HUES48 (cell line): ENCODE data around the gene TP73.

Source experiments
- H3K27ac ChIP-seq: one replicate; pipeline ENCODE4 v1.7.0; 2013; ENCODE audit warnings: low read depth, low read length, inconsistent platforms
- H3K27me3 ChIP-seq: 2 replicates; pipeline ENCODE4 v1.6.1; 2013; ENCODE audit warnings: mild to moderate bottlenecking, low read length; ENCODE audit not compliant: control insufficient read depth, insufficient read depth
- H3K36me3 ChIP-seq: 2 replicates; pipeline ENCODE4 v1.6.1; 2013; ENCODE audit warnings: low read length; ENCODE audit not compliant: control insufficient read depth, insufficient read depth
- H3K4me1 ChIP-seq: 2 replicates; pipeline ENCODE4 v1.6.1; 2013; ENCODE audit warnings: mild to moderate bottlenecking, low read length; ENCODE audit not compliant: control insufficient read depth, insufficient read depth
- H3K4me3 ChIP-seq: 2 replicates; pipeline ENCODE4 v1.5.1; 2013; ENCODE audit warnings: mild to moderate bottlenecking, low read depth, low read length
- H3K9ac ChIP-seq: 2 replicates; pipeline ENCODE4 v1.6.1; 2013; ENCODE audit warnings: mild to moderate bottlenecking, low read depth, low read length, moderate library complexity
- H3K9me3 ChIP-seq: 2 replicates; pipeline ENCODE4 v1.6.1; 2013; ENCODE audit warnings: low read length; ENCODE audit not compliant: control insufficient read depth, insufficient read depth

The TP73 gene

DNA sequence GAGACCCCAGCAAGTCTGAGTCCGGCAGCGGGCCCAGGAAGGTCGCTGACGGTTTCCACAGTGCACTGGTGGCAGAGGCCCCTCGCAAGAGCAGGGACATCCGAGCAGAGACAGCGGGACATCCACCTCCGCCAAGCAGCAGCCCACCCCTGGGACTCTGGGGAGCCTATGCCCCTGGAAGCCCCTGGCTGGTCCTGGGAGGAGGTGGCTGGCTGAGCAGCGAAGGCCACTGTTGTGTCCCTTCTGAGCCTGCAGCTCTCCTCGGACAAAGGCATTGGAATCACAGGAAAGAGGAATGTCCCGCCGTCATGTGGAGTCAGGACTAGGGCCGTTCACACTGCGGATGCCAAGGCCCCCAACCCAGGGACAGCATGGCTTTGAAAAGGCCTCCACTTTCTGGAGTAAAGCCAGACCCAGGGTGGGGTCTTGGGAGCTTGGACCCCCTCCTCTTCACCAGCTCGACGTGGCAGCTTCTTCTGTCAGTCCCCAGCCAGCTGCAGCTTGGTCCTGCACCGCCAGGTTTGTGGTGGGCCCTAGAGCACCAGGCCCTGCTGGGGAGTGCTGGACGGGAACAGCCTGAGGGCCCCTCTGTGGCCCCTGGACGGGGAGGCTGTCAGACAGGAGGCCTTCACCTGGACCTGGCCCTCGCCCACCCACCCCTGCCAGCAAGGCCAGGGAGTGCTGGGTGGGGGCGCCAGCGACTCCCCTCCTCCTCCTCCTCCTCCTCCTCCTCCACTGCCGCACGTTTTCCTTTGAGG lies 42.4 kb upstream of the TP73 start:
- H3K27ac ChIP-seq, result no peak overlapping the region
- peaks cover 30% of the 10 kb centered on the region for H3K4me1 ChIP-seq
- H3K36me3 ChIP-seq, result no peaks in the 10 kb centered on the region
- H3K9ac ChIP-seq, result no peak overlapping the region
- peak overlapping the region; percentile 80 for H3K4me3 ChIP-seq
- peaks cover 14% of the 10 kb centered on the region for H3K27me3 ChIP-seq
- H3K9me3 ChIP-seq, result no peaks in the 10 kb centered on the region

DNA sequence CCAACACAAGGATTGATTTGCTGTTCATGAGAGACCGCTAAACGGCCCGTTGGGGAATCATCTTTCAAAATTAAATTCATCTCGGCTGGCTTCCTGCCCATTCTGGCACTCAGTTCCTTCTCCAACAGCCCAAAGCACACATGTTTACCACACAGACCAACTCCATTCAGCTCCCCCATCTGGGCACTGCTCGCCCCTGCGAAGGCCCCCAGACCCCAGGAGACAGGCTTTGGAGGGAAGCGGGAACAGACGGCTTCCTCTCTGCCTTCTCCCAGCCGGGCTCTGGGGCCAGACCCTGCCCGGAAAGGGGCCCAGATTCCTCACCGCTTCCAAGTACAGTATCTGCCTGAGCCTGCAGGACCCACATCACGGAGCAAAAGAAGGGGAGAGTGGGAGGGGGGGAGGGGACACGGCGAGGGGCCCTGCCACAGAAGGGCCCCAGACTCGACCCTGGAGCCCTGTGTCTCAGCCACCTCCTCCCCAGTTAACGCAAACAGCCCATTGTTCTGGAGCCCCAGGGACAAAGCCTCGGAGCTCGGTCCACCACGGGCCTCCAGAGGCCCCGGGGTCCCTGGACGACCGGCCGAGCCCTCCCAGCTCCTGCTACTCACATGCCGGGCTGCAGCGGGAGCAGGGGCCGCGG lies 41.7 kb upstream of the TP73 start:
- Histone ChIP-seq H3K9ac (peak overlapping the region; percentile 11; the same call in 1 of the 2 replicates), H3K27me3 (peaks cover 14% of the 10 kb centered on the region), H3K4me1 (peaks cover 31% of the 10 kb centered on the region), H3K36me3 (no peaks in the 10 kb centered on the region), H3K27ac (no peak overlapping the region), H3K4me3 (peak overlapping the region; percentile 80), H3K9me3 (no peaks in the 10 kb centered on the region)

DNA sequence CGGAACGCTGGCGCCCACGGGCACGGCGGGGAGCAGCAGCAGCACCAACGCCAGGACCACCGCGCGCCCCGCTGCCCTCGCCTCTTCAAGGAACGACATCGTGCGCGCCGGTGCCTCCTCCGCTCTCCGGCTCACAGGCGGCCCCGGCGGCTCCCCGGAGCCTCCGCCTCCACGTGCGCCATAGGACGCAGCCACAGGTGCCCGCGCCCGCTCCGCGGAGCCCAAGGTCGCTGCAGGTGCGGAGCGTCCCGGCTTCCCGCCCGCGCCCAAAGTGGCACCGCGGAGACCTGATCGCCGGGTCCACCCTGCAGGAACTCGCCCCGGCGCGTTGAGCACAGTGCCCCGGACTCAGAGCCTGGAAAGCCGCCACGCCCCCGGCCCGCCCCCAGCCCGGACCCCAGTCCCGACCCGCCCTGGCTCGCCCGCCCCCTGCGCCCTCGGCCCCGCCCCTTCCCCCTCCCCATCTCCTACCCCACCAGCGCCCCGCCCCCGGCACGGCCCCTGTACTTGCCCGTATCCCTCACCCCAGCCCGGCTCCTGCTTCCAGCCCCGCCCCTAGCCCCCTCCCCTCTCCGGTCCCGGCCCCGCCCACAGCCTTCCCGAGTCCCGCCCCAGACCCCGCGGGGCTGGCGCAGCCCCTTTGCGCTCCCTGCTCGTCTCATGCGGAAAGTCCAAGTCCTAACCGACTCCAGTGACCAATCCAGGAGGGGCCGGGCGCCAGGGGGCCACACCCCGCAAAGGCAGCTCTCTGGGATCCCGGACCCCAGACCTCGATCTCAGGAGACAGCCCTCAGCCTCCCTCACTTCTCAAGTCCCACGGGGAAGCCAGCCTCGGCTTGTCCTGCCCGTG lies 40.9 kb upstream of the TP73 start, which contains the start of gene MEGF6:
MEGF6 (minus strand) TSS at position 339 of the 850 bp plus-strand sequence; CDS start at position 99, 240 bp downstream.
- no peaks in the 10 kb centered on the region for H3K9me3 ChIP-seq
- H3K4me1 ChIP-seq, result peaks cover 31% of the 10 kb centered on the region
- H3K27me3 ChIP-seq, result peaks cover 14% of the 10 kb centered on the region
- H3K36me3 ChIP-seq, result no peaks in the 10 kb centered on the region
- peak within 1 kb of the TSS; percentile 11; the same call in 1 of the 2 replicates for H3K9ac ChIP-seq
- no peak within 1 kb of the TSS for H3K27ac ChIP-seq
- H3K4me3 ChIP-seq, result peak within 1 kb of the TSS; percentile 80

DNA sequence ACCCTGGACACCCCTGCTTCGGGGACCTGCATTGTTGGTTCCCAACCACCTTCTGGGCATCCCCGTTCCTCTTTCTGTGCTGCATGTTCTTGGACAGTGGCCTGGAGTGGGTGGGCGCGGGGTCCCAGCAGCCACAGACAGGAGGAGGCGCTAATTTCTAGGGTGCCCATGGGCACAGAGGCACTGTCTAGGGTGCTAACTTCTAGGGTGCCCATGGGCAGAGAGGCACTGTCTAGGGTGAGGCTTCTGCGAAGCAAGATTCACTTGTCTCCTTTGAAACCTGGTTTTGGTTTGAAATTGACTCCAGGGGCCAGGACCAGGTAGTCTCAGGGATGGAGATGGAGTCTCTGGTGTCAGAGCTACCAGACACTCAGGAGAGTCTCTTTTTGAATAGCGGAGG lies 40.2 kb upstream of the TP73 start:
- Histone ChIP-seq H3K27me3 (peaks cover 14% of the 10 kb centered on the region), H3K27ac (no peak overlapping the region), H3K9me3 (no peaks in the 10 kb centered on the region), H3K36me3 (no peaks in the 10 kb centered on the region), H3K9ac (no peak overlapping the region), H3K4me3 (peak overlapping the region; percentile 49), H3K4me1 (peaks cover 31% of the 10 kb centered on the region)

DNA sequence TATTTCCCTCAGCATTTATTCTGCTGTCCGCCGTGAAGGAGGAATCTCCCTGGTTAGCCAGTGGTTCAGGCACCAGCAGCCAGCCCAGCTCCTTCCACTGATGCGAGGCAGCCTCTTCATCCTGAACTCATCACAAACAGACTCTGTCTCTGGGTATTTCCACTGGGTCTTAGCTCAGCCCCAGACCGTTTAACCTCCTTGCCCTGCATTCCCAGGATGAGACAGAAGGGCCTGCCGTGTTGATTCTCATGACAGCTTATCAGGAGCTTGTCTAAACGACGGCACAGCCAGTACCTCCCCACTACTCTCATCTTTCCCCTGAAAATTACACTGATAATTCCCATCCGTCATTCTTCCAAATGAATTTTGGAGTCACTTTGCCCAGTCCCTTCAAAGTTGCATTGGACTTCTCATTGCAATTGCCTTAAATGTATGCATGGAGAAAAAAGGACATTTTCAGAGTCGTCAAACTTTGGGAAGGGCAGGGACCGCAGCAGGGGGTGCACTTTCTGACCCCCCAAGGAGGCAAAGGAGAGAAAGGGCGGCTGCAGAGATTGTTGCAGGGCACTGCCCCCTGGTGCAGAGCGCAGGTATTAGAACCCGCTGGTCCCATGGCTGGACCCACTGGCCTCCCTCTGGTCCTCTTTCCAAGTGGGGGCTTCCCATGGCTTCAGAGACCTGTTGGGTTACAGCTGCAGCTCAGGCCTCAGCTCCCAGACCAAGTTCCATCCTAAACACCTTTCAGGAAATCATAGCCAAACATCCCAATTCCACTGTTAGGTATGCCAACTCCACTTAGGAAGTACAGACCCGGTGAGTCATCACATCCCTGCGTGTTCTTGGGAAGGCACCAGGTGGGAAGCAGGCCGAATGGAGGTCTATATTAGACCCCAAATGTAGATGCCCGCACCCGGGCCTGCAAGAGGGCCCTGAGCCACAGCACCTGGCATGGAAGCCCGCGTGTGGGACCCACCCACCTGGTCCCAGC lies 37.3 kb upstream of the TP73 start:
- H3K36me3 ChIP-seq, result no peaks in the 10 kb centered on the region
- peaks cover 14% of the 10 kb centered on the region for H3K27me3 ChIP-seq
- H3K27ac ChIP-seq, result peak overlapping the region; percentile 18
- no peak overlapping the region for H3K4me3 ChIP-seq
- no peaks in the 10 kb centered on the region for H3K9me3 ChIP-seq
- H3K4me1 ChIP-seq, result peaks cover 38% of the 10 kb centered on the region
- H3K9ac ChIP-seq, result no peak overlapping the region

DNA sequence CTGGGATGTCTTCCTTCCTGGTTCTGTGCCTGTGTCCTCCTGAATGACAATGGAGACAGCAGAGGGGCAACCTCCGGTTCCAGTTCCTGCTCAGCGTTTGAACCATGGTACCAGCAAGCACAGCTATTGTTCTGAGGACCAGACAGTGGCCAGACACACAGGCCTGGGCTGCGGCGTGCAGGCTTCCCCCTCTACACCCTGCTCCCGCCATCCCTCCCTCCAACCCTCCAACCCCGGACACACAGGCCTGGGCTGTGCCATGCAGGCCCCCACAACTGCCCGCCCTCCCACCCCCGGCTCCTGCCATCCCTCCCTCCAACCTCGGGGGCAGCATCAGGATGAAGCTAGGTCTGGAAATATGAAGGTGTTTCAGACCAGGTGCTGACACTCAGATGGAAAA lies 35.5 kb upstream of the TP73 start:
- H3K36me3 ChIP-seq, result no peaks in the 10 kb centered on the region
- no peak overlapping the region for H3K27ac ChIP-seq
- peaks cover 12% of the 10 kb centered on the region for H3K27me3 ChIP-seq
- no peaks in the 10 kb centered on the region for H3K9me3 ChIP-seq
- peaks cover 36% of the 10 kb centered on the region for H3K4me1 ChIP-seq
- H3K9ac ChIP-seq, result no peak overlapping the region
- no peak overlapping the region for H3K4me3 ChIP-seq

DNA sequence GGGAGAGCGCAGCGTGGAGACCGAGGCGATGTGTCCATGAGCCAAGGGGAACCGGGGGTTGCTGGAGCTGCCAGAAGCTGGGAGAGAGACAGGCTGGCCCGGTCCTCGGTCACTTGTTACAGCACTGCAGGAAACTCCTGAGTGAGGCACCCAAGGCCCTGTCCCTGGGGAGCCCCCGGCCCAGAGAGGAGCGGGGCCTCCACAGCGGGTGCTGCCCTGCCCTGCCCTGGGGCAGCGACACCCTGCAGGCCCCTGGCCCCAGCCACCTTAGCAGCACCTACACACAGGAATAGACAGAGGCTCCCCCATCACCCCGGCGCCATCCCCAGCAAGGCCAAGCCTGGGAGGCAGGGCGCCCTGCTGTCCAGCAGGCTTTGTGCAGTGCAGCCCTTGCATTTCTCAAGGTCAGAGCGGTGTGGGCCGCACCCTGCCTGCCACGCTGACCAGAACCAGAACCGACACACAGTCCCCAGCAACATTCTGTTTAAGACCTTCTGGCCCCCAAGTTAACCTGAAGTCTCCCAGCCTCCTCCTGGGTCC lies 34.4 kb upstream of the TP73 start:
- Histone ChIP-seq H3K27me3 (peaks cover 2% of the 10 kb centered on the region), H3K9me3 (no peaks in the 10 kb centered on the region), H3K27ac (no peak overlapping the region), H3K36me3 (no peaks in the 10 kb centered on the region), H3K4me1 (peaks cover 26% of the 10 kb centered on the region), H3K4me3 (no peak overlapping the region), H3K9ac (no peak overlapping the region)

DNA sequence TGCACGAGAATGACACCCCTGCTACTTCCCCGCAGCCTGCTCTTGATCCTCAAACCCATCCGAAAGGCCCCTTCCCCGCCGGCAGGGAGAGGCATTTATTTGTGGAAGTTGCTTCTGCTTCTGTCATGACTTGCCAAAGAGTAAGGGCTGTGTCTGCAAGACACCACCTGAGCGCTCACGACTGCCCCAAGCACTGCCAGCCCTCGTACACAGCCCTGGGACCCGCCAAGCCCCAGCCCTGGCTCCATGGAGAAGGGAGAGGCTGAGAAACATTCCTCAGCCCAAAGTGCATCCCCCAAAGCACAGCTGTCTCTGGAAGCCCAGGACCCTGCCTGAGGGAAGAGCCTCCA lies 33.8 kb upstream of the TP73 start:
- Histone ChIP-seq H3K9me3 (no peaks in the 10 kb centered on the region), H3K4me3 (no peak overlapping the region), H3K27ac (peak overlapping the region; percentile 35), H3K4me1 (peaks cover 19% of the 10 kb centered on the region), H3K9ac (no peak overlapping the region), H3K27me3 (no peaks in the 10 kb centered on the region), H3K36me3 (no peaks in the 10 kb centered on the region)

DNA sequence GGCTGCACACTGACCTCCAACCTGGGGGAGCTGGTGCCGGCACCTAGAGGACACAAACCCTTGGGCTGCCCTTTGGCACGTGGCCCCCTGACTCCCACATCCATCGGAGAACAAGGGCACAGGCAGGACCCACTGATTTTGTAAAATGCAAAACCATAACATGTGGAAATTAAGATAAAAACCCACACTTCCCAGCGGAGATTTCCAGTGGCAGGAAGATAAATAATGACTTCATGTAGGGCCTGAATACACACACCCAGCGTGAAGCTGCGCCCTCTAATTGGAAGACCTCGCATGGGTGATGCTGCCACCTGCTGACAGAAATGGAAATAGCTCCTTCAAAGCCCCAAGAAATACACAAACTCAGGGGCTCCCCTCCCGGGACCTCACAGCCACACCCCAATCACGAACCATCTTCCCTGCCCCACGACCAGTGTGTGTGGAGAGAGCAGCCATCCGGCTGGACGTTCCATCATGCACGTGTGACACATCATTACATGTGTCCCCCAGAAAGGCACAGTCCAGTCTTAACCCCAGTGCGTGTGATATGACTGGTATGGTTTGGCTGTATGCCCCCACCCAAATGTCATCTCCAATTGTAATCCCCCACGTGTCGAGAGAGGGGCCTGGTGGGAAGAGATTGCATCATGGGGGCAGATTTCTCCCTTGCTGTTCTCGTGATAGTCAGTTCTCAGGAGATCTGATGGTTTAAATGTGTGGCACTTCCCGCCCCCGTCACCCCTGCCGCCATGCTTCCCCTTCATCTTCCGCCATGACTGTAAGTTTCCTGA lies 33.2 kb upstream of the TP73 start:
- H3K27me3 ChIP-seq, result no peaks in the 10 kb centered on the region
- no peak overlapping the region for H3K9ac ChIP-seq
- peak overlapping the region; percentile 35 for H3K27ac ChIP-seq
- peaks cover 19% of the 10 kb centered on the region for H3K4me1 ChIP-seq
- no peaks in the 10 kb centered on the region for H3K36me3 ChIP-seq
- no peaks in the 10 kb centered on the region for H3K9me3 ChIP-seq
- no peak overlapping the region for H3K4me3 ChIP-seq
